ENCODE results near the gene HRH3.

Gene HRH3

GRCh38 chr20:62219992-62220665, at the start of gene HRH3:
TSS of gene HRH3 (minus strand) at chr20:62220278. CDS start at chr20:62219970, 308 bp downstream.
- DNase-seq (ENCODE audit: low read depth in 2 of 2): no peak

GRCh38 chr20:62269871-62270270, 49.8 kb upstream of the HRH3 start:
- DNase-seq (ENCODE audit: low read depth in 2 of 2): no peak

- no peak for DNase-seq (ENCODE audit: low read depth in 2 of 2)
These were observed 49.3 kb upstream of the HRH3 start for GRCh38 chr20:62269378-62269777.

- no peak for DNase-seq (ENCODE audit: low read depth in 2 of 2)
These were observed 48.3 kb upstream of the HRH3 start for GRCh38 chr20:62268228-62268900.

GRCh38 chr20:62267543-62267942, 47.5 kb upstream of the HRH3 start:
- DNase-seq (ENCODE audit: low read depth in 2 of 2): no peak

GRCh38 chr20:62266851-62267250, 46.8 kb upstream of the HRH3 start:
- DNase-seq (ENCODE audit: low read depth in 2 of 2): no peak

- DNase-seq (ENCODE audit: low read depth in 2 of 2): no peak
These were observed 46.3 kb upstream of the HRH3 start for GRCh38 chr20:62266340-62266739.

- DNase-seq (ENCODE audit: low read depth in 2 of 2): no peak
These were observed 45.3 kb upstream of the HRH3 start for GRCh38 chr20:62265365-62265764.

- DNase-seq (ENCODE audit: low read depth in 2 of 2): no peak
These were observed 43.3 kb upstream of the HRH3 start for GRCh38 chr20:62263396-62263795.

GRCh38 chr20:62262064-62262463, 42.0 kb upstream of the HRH3 start:
- no peak for DNase-seq (ENCODE audit: low read depth in 2 of 2)

- DNase-seq (ENCODE audit: low read depth in 2 of 2): no peak
These were observed 39.2 kb upstream of the HRH3 start for GRCh38 chr20:62259294-62259565.

- no peak for DNase-seq (ENCODE audit: low read depth in 2 of 2)
These were observed 38.6 kb upstream of the HRH3 start for GRCh38 chr20:62258499-62259293.

GRCh38 chr20:62255976-62256375, 35.9 kb upstream of the HRH3 start:
- DNase-seq (ENCODE audit: low read depth in 2 of 2): no peak

GRCh38 chr20:62254021-62254724, 34.1 kb upstream of the HRH3 start:
- no peak for DNase-seq (ENCODE audit: low read depth in 2 of 2)

- no peak for DNase-seq (ENCODE audit: low read depth in 2 of 2)
These were observed 33.3 kb upstream of the HRH3 start for GRCh38 chr20:62253398-62253797.

GRCh38 chr20:62252342-62252966, 32.4 kb upstream of the HRH3 start:
- no peak for DNase-seq (ENCODE audit: low read depth in 2 of 2)

GRCh38 chr20:62248890-62249560, 28.9 kb upstream of the HRH3 start:
- no peak for DNase-seq (ENCODE audit: low read depth in 2 of 2)

- no peak for DNase-seq (ENCODE audit: low read depth in 2 of 2)
These were observed 27.0 kb upstream of the HRH3 start for GRCh38 chr20:62246872-62247652.

- DNase-seq (ENCODE audit: low read depth in 2 of 2): no peak
These were observed 26.4 kb upstream of the HRH3 start for GRCh38 chr20:62246431-62246830.

- DNase-seq (ENCODE audit: low read depth in 2 of 2): no peak
These were observed 25.8 kb upstream of the HRH3 start for GRCh38 chr20:62245911-62246280.
